ENCODE measurements around the gene RGS14.
"Not testable (repeated sequence)": the region's sequence is repeated elsewhere in the genome, so short reads cannot be mapped to it uniquely, and the experiment has no call there.

RGS14 gene

DNA sequence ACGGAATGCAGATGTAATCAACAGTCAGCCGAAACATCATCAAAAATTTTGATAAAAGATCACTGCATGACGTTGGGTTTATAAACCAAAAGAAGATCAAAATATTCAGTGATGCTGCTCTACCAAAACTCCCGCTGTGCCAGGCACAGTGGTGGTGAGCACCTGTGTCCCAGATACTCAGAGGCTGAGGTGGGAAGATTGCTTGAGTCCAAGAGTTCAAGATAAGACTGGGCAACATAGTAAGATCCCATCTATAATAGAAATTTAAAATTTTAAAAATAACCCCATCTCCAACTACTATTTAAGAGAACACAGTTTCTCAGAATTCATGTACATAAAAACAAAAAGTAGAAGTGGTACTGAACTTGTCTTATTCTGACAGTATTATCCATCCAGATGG lies 10.0 kb upstream of the RGS14 start:
- DNase-seq = no peak

DNA sequence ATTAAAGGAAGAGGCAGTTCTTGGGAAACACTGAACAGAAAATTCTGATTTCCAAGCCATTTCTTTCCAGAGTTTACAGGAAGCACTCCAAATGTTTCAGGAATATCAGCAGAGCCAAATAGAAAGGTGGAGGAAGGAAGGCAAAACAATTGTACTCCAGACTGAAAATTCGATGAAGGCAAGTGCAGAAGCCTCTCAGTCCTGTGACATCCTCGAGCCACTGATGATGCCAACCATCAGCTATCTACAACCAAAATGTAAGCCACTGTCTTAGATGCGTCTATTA lies 8.4 kb upstream of the RGS14 start:
- DNase-seq = no peak

DNA sequence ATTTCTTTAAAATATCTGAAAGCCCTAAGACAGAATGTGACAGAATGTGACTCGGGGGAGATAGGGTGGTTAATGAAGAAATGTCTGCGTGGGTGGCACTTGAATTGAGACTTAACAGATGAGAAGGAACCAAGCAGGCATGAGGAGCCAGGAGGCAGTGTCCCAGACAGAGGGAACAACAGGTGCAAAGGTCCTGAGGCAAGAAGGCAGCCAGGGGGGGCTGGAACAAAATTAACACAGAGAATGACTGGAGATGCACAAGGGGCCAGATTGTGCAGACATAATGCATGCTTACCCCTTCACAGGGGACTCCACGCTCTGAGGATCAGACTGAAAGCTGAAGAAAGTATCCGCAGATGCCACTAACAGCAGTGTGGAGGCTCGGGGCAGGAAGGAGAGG lies 8.0 kb upstream of the RGS14 start:
- no peak for DNase-seq

DNA sequence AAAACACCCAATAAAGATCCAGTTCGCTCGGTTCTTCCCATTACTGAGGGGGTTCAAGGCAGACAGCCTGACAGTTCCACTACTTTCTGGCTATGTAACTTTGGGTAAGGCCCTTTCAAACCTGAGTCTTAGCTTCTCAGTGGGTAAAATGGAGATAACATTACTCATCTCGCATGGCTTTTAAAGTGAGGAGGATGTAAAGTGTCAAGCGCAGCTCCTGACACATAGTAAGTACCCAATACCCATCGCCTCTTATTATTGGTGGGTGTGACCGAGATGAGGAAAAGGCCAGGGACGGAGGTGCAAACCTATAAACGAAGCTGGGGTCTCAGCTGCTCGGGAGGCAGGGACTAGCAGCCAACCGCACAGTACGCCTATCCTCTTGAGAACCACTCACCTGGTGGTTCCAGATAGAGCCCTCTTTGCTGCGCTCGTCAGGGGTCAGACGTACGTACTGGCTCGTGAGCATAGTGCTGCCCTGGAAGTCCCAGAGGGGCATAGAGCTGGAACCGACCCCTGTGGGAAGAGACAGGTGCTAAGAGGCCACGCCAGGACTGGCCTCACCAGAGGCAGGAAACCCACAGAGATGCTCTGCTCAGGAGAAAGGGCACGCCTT lies 6.8 kb upstream of the RGS14 start:
- peak in 1 of 5 experiments; percentile 41 for DNase-seq

DNA sequence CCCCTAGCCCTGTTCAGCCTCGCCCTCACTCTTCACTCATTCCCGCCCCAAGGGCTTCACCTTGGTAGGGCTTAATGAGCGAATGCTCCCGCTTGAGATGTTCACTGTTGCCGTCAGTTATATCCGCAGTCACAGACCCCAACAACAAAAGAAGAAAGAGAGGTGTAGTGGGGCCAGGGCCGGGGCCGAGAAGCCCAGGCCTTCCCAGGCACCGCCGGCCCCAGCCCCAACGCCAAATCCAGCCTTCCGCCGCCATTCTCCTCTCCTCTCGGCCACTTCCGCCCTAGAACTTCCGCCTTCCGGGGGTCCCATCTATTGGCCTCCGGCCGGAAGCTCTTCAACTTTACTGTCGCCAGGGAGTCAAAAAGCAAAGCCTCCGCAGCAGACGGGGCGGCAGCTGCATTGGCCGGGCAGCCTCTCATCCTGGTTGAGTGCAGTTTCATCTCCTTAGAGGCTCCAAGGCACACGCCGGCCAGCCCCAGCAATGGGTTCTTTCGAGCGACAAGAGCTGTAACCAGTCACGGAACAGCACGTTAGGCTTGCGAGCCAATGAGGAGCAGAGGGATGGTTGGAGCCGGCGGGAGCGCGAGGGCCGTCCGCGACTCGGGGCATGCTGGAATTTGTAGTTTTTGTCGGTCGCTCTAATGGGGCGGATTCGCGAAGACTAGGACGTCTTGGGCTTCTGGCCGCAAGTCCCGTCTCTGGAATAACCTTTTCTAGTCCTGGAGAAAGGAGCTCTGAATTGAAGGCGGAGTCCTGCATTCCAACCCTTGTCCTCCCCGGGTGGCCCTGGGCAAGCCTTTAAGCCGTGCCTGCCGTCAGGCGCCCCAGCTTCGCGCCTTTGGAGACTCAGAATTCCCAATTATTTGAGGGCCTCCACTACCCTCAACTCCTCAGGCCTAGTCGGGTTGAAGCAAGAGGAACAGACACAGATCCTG lies 6.1 kb upstream of the RGS14 start, which contains the start of gene LMAN2:
TSS of gene LMAN2 (minus strand) at position 277 of the 938 bp plus-strand sequence. CDS start at position 256, 21 bp downstream.
- DNase-seq = peak; percentile 74 to 98 (median 87)

DNA sequence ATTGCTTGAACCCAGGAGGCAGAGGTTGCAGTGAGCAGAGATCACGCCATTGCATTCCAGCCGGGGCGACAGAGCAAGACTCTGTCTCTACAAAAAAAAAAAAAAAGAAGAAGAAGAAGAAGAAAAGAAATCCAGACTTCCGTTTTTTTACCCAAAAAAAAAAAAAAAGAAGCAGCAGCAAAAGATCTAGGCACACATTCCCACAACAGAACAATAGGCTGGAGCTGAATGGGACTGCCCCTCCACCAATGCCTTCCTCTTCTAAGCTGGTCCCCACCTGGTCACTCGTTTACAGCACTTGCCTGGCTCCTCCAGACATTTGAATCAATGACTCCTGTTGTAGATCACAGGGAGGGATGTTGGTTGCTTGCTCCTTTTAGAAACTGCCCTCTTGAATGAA lies 4.6 kb upstream of the RGS14 start:
- DNase-seq = no peak

DNA sequence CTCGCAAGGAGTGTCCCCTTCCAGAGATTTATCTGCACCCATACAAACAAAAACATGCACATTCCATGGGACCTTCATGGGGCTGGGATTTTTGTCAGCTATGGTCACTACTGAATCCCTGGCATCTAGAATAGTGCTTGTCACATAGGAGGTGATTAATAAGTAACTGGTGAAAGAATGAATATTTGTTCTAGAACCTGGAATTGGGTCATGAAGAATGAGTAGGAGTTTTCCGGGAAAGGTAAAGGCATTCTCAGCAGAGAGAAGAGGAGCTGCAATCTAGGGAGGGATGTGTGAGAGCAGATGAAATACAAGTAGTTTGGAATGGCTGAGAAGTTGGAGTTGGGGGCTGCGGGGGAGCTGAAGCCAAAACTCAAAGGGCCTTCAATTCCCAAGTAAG lies 3.5 kb upstream of the RGS14 start:
- no peak for DNase-seq

DNA sequence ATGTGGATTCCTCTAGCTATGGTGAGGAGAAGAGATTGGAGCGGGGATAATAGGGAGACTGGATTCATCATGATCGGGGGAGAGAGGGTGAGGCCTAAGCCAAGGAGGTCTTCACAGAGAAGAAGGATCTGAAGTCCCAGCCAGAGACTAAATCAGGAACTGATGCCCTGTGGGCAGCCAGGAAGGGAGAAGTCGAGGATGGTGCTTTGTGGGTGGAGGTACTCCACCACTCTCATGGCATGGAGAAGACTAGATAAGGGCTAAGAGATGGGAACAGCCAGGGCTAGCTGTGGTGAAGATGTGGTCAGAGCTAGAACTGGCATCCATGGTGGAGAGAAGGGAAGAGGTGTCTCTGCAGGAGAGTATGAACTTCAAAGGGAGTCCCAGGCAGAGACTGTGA lies 3.0 kb upstream of the RGS14 start:
- DNase-seq = no peak

DNA sequence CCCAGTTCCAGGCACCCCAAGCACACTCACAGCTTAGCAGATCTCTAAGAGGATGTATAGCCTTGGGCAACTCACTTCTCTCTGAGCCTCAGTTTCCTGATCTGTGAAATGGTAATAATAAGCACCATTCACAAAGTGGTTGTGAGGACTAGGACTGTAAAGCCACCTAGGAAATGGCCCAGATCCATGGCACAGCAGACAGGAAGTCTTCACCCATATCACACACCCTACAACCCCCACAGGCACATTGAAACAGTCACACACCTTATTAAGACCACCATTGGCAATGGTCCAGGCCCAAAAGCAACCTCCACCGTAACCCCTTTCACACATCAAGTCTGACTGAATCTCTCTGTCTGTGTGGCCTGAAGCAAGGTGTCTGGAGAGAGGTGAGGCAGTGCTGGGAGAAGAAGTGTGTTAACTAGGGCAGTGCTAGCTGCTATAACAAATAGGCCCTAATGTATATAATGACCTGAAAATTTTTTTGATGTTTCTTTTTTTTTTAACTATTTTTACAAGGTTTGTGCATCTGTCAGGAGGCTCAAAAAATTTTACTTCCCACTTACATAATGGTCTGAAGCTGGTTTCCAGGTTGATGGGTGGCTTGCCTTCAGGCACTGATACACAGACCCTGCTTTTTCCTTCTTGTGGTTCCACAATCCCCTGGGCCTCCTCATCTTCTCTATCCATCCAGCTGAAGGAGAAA lies 2.4 kb upstream of the RGS14 start:
- DNase-seq = no peak

DNA sequence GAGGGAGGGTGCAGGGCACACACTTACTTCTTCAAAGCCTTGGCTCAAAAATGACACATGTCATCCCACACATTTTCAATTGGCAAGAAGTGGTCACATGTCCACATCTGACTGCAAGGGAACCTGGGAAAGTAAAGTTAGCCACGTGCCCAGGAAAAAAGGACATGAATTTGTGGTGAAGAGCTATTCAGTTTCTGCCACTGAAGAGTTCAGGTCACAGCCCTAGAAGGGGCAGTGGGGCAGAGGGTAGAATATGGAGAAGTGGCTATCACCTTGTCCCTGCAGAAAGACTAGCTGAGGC lies 1.9 kb upstream of the RGS14 start:
- DNase-seq = no peak

DNA sequence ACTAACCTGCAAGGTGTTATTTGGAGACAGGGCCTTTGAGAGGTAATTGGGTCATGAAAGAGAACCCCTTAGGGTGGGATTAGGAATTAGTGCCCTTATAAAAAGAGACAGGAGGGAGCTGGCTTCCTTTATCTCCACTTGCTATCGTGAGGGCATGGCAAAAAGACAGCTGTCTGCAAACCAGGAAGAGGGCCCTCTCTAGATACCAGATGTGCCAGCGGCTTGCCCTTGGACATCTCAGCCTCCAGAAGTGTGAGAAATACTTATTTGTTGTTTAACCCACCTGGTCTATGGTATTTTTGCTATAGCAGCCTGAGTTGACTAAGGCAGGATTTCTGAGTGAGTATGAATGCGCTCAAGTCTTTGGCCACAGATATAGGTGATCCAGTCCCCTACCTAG lies 978 bp upstream of the RGS14 start:
- DNase-seq = no peak

DNA sequence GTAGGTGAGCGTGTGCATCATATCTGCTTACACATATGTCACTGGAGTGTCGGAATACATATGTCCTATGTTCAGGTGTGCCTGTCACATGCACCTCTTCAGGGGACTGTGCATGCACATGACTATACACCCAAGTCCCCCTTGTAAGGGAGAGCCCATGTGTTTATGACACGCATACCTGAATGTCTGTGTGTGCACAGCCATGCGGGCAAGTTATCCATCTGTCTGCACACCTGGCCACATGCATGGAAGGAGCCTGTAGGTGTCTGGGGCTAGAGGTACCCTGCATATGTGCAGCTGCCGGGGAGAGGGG lies 622 bp upstream of the RGS14 start:
- DNase-seq = no peak

DNA sequence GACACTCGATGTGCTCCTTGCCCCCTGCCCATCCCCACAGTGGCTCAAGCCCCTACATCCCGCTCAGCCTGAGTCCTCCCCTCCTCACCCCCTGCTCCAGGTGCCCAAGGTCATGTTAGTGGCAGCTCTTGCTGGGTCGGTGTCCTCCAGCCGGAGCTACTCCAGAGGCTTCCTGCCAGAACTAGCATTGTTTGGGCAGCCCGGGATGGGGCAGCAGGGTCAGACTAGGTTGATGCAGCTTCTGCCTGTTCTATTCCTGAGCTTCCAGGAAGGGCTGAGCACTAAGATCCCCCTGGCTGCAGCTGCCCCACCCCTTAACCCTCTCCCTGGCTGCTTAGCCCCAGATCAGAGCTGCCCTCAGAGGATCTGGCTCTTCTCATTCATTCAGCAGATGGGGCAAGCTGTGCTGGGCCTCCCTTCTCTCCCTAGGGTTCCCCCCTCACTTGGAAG lies 671 bp downstream of the RGS14 start:
- DNase-seq = no peak

DNA sequence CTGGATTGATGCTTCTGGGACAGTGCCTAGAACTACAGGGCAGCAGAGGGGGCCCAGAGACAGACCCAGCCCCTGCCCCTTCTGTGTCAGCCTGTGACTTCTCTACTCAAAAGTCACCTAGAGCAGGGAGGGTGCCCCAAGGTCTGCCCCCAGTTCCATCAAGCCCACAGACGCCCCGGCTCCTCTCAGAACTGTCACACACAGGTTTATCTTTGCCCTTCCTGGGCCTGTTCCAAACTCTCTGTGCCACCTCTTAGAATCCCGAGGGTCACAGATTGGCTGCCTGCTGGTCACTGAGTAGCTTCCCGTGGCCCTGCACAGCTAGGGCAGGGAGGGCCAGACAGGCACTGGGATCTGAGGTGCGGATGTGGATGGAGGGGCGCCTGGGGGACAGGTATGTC lies 1.7 kb downstream of the RGS14 start:
- no peak for DNase-seq

DNA sequence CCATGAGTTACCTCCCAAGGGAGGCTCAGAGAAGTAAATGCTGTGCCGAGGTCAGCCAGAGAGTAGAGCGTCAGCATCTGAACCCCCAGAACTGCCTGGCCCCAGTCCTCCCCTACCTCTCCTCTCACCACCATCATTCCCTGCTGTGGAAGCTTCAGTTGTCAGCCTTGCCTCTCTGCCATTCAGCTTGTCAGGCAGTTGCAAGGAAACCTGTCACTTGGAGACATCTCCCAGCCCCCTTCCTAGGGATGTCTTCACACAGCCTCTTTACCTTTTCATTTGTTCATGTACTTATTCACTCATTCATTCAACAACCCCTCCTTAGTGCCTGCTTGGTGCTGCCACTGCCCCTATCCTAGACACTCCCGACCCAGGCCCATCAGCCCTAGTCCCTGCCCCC lies 2.1 kb downstream of the RGS14 start:
- DNase-seq = no peak

DNA sequence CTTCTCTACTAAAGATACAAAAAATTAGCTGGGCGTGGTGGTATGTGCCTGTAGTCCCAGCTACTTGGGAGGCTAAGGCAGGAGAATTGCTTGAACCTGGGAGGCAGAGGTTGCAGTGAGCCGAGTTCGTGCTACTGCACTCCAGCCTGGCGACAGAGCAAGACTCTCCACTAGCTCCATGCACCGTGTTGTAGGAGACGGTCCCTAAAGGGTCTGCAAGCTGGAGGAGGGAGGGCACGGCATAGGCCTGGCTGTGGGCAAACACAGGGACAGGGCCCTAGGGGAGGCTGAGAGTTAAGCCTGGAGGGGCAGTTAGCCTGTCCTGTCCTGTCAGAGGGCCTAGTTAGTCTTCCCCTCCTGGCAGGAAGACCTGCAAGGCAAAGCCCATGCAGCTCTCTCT lies 3.0 kb downstream of the RGS14 start:
- not testable (repeated sequence) for DNase-seq

DNA sequence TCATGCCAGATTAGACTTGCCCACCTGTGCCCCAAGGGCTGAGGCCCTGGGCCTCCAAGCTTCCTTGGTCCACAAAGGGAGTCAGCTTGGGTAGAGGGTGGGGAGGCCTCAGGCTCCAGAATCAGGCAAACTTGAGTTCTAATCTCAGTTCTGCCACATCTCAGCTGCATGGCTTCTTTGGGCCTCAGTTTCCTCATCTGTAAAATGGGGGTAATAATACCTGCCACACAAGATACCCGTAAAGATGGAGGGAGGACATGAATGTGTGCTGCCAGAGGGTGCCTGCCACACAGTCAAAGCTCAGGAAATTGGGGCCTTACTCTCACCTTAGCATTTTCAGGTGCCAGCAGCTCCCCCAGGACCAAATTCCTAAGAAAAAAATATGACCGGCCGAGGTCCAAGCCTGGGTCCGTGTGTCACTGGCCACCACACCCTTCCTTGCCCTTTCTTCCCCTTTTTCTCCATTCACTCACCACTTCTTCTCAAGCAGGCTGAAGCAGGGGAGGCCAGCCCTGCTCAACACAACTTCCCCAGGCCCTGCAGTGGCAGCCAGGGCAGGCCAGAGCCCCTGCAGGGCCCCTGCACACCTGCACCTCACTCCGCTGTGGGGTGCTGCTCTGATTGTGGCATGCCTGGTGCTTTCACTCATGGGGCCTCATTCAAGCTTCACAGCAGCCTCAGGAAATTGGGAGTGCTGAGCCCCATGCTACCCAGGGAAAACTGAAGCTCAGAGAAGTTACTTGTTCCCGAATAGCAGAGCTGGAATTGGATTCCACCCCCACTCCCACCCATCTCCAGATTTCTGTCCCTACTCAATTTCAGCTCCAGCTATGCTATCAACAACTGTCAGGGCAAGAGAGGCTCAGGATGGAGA lies 3.9 kb downstream of the RGS14 start:
- no peak for DNase-seq

DNA sequence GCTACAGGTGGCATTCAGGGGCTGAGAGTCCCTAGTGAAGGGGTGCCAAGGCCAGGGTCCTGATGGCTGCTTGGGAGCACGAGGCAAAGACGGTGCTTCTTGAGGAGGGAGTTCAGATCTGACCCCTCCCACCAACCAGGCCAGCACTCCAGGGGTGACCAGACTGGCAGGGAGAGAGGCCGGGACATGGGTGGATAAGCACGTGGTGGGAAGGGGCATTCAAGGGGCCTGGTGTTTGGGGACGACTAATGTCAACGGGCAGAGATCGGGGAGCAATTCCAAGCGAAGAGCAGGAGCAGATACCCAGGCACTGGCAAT lies 4.5 kb downstream of the RGS14 start:
- DNase-seq = no peak

DNA sequence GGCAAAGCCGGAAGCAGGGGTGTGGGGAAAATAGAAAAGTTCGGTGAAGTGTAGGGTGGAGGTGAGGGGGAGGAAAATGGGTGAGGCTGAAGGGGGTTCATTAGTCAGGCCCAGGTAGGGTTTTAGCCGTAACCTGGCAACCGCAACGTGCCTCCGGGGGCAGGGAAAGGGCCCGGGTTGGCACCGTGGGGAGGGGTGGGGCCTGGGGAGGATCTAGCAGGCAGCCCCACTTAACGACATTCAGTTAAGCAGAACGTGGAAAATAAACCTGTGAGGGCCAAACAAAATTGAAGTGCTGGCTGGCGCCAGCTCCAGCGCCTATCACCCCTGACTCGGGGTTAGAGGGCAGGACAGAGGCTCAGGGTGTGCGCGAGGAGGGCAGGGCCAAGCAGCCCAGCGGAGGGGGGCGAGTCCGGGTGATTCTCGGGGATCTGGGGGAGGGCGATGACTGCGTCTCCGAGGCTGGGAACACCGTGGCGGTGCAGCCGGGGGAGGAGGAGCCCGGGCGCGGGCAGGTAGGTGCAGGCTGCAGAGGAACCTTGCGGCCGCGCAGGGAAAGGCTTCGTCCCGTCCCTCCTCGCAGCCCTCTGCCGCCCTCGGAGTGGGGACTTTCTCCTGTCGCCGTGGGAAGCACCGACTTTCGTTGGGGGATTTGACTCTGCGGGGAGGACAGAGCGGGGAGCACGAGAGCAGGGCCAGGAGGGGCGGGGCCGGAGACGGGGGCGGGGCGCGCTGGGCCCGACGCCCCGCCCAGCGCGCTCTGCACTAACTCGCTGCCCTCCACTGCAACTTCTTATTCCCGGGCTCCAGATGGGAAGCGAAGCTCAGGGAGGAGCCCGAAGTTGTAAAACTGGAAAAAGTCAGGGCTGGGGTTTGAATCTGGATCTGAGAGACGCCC lies 5.1 kb downstream of the RGS14 start:
- peak; percentile 51 to 65 (median 61) for DNase-seq

DNA sequence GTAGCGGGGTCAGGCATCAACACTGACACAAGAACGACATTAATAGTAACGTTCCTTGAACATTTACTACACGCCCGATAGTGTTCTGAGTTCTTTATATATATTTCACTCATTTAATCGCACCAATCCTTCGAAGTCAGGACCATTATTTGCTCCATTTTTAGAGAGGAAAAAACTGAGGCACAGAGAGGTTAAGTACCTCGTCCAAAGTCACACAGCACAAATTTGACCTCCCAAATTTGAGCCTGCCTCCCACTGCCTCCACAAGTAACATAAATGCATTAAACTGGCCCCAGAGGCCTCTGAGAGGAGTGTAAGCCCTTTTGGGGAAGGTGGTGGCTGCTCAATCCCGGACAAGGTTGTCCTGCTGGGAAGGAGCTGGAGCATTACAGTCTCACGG lies 5.8 kb downstream of the RGS14 start:
- DNase-seq = no peak

DNA sequence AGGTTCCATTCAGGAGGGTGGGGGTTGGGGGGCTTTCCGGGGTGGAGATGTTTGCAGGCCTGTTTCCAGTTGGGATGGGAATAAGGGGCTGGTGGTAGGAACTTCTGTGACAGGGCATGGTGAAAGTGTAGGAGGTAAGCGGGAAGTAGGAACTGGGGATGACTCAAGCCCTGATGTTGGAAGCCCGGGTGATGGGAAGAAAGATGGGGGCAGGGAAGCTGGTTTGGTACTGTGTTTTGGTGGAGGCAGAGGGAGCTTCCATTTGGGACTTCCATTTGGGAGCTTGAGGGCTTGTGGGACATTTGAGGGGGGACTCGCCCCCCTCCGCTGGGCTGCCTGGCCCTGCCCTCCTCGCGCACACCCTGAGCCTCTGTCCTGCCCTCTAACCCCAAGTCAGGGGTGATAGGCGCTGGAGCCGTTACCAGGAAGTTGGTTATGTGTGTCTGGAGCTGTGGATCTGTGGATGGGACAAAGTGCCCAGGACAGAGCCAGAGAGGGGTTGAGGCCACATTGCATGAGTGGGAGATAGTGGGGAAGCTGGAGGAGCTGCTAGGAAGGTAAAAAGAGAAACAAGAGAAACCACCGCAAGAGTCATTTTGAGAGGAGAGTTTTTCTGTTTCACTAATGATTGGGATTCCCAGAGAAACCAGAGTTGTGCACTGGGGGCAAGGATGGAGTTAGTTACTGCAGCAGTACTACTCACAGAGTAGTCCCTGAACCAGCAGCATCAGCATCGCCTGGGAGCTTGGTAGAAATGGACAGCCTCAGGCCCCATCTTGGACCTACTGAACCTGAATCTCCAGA lies 6.6 kb downstream of the RGS14 start:
- DNase-seq = peak in 1 of 5 experiments; percentile 64
